Esophagus (tissue), 2 donors: Measurements from ENCODE around the gene BOK. TPM values are rescaled to one million over a fixed set of nuclear protein-coding genes. Genes with fewer than 3 reads are reported as not detected.

Experiments used
- H3K27ac ChIP-seq, 2 donors: one replicate each; pipeline ENCODE4 v1.5.1; 2013; ENCODE audit warnings: low read depth in 2 of 2, mild to moderate bottlenecking in 2 of 2, inconsistent platforms in 1 of 2, low read length in 1 of 2, moderate library complexity in 1 of 2
- H3K27me3 ChIP-seq, 2 donors: one replicate each; pipeline ENCODE4 v1.6.1; 2013; ENCODE audit warnings: low read length in 2 of 2, control low read depth in 1 of 2, mild to moderate bottlenecking in 1 of 2; ENCODE audit not compliant: insufficient read depth in 2 of 2, control insufficient read depth in 1 of 2
- H3K36me3 ChIP-seq, 2 donors: one replicate each; pipeline ENCODE4 v1.6.1; 2013; ENCODE audit warnings: low read length in 1 of 2; ENCODE audit not compliant: control insufficient read depth in 2 of 2, insufficient read depth in 2 of 2
- H3K4me1 ChIP-seq, 2 donors: one replicate each; pipeline ENCODE4 v1.6.1; 2013; ENCODE audit warnings: low read length in 1 of 2; ENCODE audit not compliant: control insufficient read depth in 2 of 2, insufficient read depth in 2 of 2
- H3K4me3 ChIP-seq, 2 donors: one replicate each; pipeline ENCODE4 v1.5.1; 2013; ENCODE audit warnings: low read length in 2 of 2, mild to moderate bottlenecking in 2 of 2, low read depth in 1 of 2, moderate library complexity in 1 of 2
- H3K9me3 ChIP-seq, 2 donors: one replicate each; pipeline ENCODE4 v1.6.1; 2013; ENCODE audit warnings: mild to moderate bottlenecking in 2 of 2, low read depth in 1 of 2, low read length in 1 of 2, moderate library complexity in 1 of 2; ENCODE audit not compliant: control insufficient read depth in 2 of 2, insufficient read depth in 1 of 2
- WGBS, 2 donors: extraction: QIAGEN DNeasy Blood & Tissue Kit; methylation state at CpG; one replicate each; pipeline ENCODE4 v1.1.7; 2013; 5-methylcytosine and 5-hydroxymethylcytosine counted together
- polyA plus RNA-seq, 2 donors: library from polyadenylated mRNA; stranded (reverse); fragments of 200-250 nt; gene quantifications; one replicate each; pipeline ENCODE4 v1.2.3, GENCODE V29; 2013
- donor health status: healthy with polysubstance abuse.
- donor health status: Bipolar disorder and iron deficiency.

BOK gene
- polyA plus RNA-seq, 2 donors: 29.8 to 38.7 TPM

DNA sequence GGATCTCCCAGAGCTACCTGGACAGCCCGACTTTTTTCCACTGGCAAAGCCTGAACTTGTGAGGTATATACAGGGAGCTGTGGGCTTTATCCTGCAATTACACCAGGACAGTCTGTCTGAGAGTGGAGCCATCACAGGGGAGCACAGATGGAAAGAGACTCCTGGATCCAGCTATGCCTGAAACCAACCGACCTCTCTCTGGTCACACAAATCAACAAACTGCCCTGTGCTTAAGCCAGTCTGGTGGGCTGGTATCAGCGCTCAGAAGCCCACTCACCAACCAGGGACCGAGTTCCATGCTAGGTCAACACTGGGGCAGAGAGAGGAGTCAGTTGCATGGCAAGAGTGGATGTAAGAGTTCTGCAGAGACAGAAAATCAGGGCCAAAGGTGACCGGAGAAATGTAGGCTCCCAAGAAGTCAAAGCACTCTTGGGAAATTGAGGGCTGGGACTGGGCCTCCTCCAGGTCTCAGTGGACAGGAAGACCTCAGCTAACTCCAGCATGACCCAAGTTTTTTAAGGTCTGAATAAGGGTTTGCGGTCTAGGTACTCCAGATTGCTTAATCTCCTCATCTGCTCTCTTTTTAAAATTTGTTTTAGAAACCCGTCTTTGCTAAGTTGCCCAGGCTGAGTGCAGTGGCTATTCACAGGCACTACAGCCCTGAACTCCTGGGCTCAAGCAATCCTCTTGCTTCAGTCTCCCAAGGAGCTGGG lies 3.8 kb upstream of the BOK start:
- Histone ChIP-seq H3K36me3 (no peaks in the 10 kb centered on the region), H3K4me1 (peaks cover 4 to 7% of the 10 kb centered on the region in 2 donors), H3K4me3 (no peak overlapping the region), H3K27me3 (no peaks in the 10 kb centered on the region), H3K9me3 (peaks cover 0 to 5% of the 10 kb centered on the region in 2 donors), H3K27ac (no peak overlapping the region)
- 86 to 88% methylated on average over 7 of the region's 7 CpGs for WGBS, 2 donors

DNA sequence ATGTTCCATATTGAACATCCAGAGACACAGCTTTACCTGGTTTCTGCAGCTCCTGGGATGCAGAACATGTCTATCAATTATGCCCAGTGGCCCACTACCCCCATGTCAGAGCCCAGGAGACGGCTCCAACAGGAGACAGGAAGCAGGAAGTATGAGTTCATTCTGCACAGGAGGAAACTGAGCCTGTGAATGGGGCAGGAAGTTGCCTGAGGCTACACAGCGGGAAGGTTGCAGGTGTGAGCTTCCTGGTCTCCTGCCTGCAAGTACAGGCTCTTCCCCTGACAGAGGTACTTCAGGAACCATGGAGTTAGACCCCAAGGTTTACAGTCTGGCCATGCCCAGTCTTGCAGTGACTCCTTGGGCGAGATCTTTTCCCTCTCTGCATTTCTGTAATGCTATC lies 2.8 kb upstream of the BOK start:
- Histone ChIP-seq H3K27ac (no peak overlapping the region), H3K36me3 (no peaks in the 10 kb centered on the region), H3K27me3 (no peaks in the 10 kb centered on the region), H3K9me3 (peaks cover 0 to 5% of the 10 kb centered on the region in 2 donors), H3K4me3 (no peak overlapping the region), H3K4me1 (peaks cover 4 to 15% of the 10 kb centered on the region in 2 donors)
- WGBS, 2 donors: 39 to 43% methylated on average over 3 of the region's 3 CpGs

DNA sequence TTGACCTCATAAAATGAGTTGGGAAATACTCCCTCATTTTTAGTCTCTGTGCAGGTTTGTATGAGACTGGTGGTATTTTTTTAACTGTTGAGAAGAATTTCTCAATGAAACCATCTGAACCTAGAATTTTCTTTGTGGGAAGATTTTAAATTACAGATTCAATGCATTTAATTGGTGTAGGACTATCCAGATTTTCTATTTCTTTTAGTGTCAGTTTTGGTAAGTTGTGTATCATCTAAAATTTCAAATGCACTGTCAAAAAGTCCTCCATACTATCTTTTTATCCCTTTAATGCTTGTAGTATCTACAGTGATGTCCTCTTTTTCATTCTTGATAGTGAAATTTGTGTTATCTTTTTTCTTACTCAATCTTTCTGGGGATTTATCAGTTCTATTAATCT lies 1.8 kb upstream of the BOK start:
- no peak overlapping the region for H3K4me3 ChIP-seq
- no peak overlapping the region for H3K27ac ChIP-seq
- H3K4me1 ChIP-seq: peaks cover 4 to 20% of the 10 kb centered on the region in 2 donors
- H3K9me3 ChIP-seq: peaks cover 0 to 5% of the 10 kb centered on the region in 2 donors
- H3K27me3 ChIP-seq: no peaks in the 10 kb centered on the region
- no peaks in the 10 kb centered on the region for H3K36me3 ChIP-seq

DNA sequence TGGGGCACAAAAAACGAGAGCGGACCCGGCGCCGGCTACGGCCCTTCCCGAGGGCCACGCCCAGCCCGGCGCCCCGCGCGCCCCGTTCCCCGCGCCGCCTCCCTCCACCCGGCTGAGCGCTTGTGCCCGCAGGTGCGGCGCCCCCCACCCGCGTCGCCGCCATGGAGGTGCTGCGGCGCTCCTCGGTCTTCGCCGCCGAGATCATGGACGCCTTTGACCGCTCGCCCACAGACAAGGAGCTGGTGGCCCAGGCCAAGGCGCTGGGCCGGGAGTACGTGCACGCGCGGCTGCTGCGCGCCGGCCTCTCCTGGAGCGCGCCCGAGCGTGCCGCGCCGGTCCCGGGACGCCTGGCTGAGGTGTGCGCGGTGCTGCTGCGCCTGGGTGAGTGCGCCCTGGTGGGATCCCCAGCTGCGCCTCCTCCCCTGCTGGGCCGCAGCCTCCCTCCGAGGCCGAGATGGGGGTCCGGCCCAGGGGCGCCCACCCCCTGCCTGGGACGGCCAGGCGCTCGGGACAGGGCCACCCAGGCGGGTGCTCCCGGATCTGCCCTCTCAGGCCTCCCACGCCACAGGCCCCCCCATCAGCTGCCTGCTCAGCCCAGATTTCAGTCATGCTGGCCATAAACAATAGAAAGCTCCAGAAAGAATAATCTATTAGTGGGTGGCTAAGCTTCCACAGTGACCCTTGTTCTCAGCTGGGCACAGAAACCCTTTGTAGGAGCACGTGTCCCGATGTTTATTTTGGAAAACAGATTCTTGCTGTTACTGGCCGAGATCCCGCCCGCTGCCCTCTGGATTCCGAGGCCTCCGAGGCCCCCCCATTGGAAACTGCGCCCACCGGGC lies 997 bp downstream of the BOK start:
- peak overlapping the region; percentile 79 to 84 for H3K4me3 ChIP-seq
- WGBS, 2 donors: 4 to 7% methylated on average over 71 to 78 of the region's 78 CpGs
- H3K27ac ChIP-seq: peak overlapping the region; percentile 87
- peaks cover 0 to 14% of the 10 kb centered on the region in 2 donors for H3K36me3 ChIP-seq
- peaks cover 0 to 2% of the 10 kb centered on the region in 2 donors for H3K9me3 ChIP-seq
- no peaks in the 10 kb centered on the region for H3K27me3 ChIP-seq
- H3K4me1 ChIP-seq: peaks cover 11 to 41% of the 10 kb centered on the region in 2 donors

DNA sequence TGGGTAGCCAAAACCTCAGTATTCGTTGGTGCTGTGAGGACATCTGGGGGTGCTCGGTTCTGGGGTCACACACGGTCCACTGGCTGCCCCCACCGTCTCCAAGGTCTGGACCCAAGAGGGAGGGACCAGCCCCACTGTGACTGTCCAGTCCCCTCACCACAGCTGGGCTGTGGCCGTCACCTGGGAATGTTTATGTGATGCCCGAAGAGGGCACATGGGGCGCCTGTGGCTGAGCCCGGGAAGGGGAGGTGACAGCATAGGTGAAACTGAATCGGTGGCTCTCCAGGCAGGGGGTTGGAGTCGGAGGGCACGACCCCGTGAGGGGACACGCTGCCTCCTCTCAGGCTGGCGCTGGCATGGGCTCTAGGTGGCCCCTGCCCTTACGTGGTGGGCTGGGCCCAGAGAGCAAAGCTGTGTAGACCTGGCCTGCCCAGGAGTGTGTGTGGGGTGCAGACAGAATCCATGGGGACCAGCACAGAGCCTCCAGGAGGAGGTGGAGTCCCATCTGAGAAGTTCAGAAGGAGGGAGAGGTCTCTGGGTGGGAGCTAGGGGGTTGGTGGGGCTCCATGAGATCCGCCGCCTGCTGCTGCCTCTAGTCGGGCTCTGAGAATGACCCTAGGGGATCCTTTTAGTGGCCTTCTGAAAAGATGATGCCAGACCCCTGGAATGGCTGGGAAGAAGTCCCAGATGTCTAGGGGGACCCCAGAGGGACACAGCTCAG lies 1.8 kb downstream of the BOK start:
- H3K9me3 ChIP-seq: peaks cover 0 to 2% of the 10 kb centered on the region in 2 donors
- H3K4me3 ChIP-seq: peak overlapping the region; percentile 79 to 84
- H3K36me3 ChIP-seq: peaks cover 0 to 14% of the 10 kb centered on the region in 2 donors
- no peaks in the 10 kb centered on the region for H3K27me3 ChIP-seq
- H3K4me1 ChIP-seq: peaks cover 11 to 45% of the 10 kb centered on the region in 2 donors
- 46 to 50% methylated on average over 18 of the region's 18 CpGs for WGBS, 2 donors
- H3K27ac ChIP-seq: peak overlapping the region in 1 of 2 donors; percentile 87

DNA sequence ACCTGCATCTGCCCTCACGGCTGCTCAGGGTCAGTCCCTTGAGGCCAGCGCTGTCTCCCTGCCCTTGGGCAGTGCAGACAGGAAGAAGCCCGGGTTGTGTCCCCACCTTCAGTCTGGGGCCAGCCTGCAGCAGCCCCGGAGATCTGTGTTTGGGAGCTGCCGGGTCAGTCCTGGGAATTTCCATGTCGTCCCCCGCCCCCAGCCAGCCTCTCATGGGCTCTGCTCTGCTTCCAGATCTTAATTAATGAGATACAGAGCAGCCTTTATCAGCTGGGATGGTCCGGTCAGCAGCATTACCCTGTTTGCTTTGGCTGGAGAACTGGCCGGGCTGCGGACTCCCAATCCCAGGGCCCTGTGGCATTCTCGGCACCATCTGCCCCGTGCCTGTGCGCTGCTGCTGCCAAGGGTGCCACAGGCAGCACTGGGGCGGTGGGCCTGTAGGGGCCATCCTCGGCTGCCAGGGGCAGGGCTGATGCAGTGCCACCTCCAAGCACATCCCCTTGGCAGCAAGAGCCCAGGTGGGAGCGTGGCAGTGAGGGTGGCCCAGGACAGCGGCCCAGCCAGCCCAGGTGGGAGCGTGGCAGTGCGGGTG lies 2.4 kb downstream of the BOK start:
- WGBS, 2 donors: 34 to 41% methylated on average over 19 of the region's 19 CpGs
- H3K4me3 ChIP-seq: peak overlapping the region; percentile 79 to 84

DNA sequence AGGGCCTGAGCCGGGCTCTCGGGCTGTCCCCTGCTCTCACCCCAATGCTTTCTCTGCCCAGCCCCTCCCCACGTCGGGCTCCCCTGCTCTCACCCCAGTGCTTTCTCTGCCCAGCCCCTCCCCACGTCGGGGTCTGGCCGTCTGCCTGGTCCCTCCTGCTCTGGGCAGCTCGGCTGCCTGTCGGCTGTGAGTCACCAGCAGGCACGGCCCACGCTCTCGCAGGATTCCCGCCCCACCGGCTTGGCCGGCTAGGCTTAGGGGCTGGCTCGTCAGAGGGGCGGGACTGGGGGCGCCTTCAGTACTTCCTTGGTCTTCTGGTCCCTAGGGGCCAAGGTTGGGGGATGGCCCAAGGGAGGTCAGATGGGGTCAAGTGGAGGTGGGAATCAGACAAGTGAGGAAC lies 3.3 kb downstream of the BOK start:
- Histone ChIP-seq H3K36me3 (peaks cover 0 to 14% of the 10 kb centered on the region in 2 donors), H3K9me3 (no peaks in the 10 kb centered on the region), H3K27me3 (no peaks in the 10 kb centered on the region), H3K4me3 (peak overlapping the region; percentile 11 to 46), H3K4me1 (peaks cover 11 to 41% of the 10 kb centered on the region in 2 donors), H3K27ac (peak overlapping the region; percentile 30 to 79)
- 25 to 36% methylated on average over 15 to 18 of the region's 18 CpGs for WGBS, 2 donors

More for the DNA sequence above, 2.4 kb downstream of the BOK start:
- peaks cover 11 to 42% of the 10 kb centered on the region in 2 donors for H3K4me1 ChIP-seq
- H3K36me3 ChIP-seq: peaks cover 0 to 14% of the 10 kb centered on the region in 2 donors
- H3K27me3 ChIP-seq: no peaks in the 10 kb centered on the region
- no peaks in the 10 kb centered on the region for H3K9me3 ChIP-seq
- peak overlapping the region in 1 of 2 donors; percentile 13 for H3K27ac ChIP-seq

DNA sequence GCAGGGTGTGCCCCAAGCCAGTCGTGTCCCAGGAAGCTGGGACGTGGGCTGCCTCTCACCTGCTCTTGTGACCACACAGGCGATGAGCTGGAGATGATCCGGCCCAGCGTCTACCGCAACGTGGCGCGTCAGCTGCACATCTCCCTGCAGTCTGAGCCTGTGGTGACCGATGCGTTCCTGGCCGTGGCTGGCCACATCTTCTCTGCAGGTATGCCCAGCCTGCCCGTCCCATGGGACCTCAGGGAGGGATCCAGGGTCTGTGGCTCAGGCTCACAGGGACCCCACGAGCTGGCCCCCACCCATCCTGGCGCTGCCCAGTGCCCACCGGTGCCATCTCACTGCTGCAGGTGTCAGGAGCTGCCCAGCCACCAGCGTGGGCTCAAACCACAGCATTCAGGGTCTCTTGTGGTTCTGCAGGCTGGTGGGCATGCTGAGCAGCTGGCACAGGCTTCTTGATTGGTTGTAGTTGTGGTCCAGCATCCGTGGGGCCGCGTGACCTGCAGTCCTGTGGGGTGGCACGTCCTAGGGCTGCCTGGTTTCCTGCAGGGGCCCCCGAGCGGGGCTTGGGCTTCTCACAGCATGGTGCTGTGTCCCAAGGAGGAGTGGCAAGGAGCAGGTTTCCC lies 3.8 kb downstream of the BOK start:
- peak overlapping the region; percentile 30 to 79 for H3K27ac ChIP-seq
- peaks cover 11 to 41% of the 10 kb centered on the region in 2 donors for H3K4me1 ChIP-seq
- H3K27me3 ChIP-seq: no peaks in the 10 kb centered on the region
- H3K4me3 ChIP-seq: peak overlapping the region; percentile 11 to 46
- 70 to 73% methylated on average over 23 of the region's 23 CpGs for WGBS, 2 donors
- no peaks in the 10 kb centered on the region for H3K9me3 ChIP-seq
- peaks cover 0 to 14% of the 10 kb centered on the region in 2 donors for H3K36me3 ChIP-seq
